Upper lobe of right lung (tissue), 1 donor: ENCODE results near the gene LRRC8B. TPM values are rescaled to one million over a fixed set of nuclear protein-coding genes. Genes with fewer than 3 reads are reported as not detected.

Source experiments
- ATAC-seq: fragments of 200-7000 bp; cut with Tn5 transposase; one replicate; pipeline ENCODE4 v1.9.1; 2020; ENCODE audit warnings: mild to moderate bottlenecking, moderate library complexity
- DNase-seq: peaks from one replicate; pipeline ENCODE4 v3.0.0-alpha.2; 2020
- H3K27ac ChIP-seq: fragments of 200-600 bp; one replicate; pipeline ENCODE4 v1.8.0; 2022
- H3K27me3 ChIP-seq: fragments of 200-600 bp; one replicate; pipeline ENCODE4 v1.8.0; 2022; ENCODE audit warnings: mild to moderate bottlenecking
- H3K36me3 ChIP-seq: fragments of 200-600 bp; one replicate; pipeline ENCODE4 v1.8.0; 2022
- H3K4me1 ChIP-seq: fragments of 200-600 bp; one replicate; pipeline ENCODE4 v1.8.0; 2022
- H3K4me3 ChIP-seq: fragments of 200-600 bp; one replicate; pipeline ENCODE4 v1.8.0; 2022; ENCODE audit warnings: mild to moderate bottlenecking
- H3K9me3 ChIP-seq: fragments of 200-600 bp; one replicate; pipeline ENCODE4 v1.8.0; 2022
- CTCF ChIP-seq: fragments of 200-600 bp; IDR thresholded peaks from one replicate; pipeline ENCODE4 v1.8.0; 2022; ENCODE audit warnings: antibody characterized with exemption
- intact Hi-C: fragments of 100-400 bp; cut with DNase I; formaldehyde crosslinking; loops from one replicate; pipeline ENCODE4 v1.11.0; 2022
- total RNA-seq: library from RNA; stranded (reverse); fragmentation: NEBNext Ultra II Directional; extraction: Animal tissue kit (Norgen Biotek cat#: 25700); gene quantifications from one replicate; pipeline ENCODE4 v1.2.1, GENCODE V29; 2021
- donor health status: DM: no; HTN: yes; CAD: no; lungs with severe emphysema.

The LRRC8B gene
- total RNA-seq, 1 donor from 2014 or later = 22.3 TPM

- Histone ChIP-seq H3K36me3 (no peaks in the 10 kb centered on the region), H3K4me1 (peaks cover 18% of the 10 kb centered on the region), H3K4me3 (no peak overlapping the region), H3K27me3 (no peaks in the 10 kb centered on the region), H3K9me3 (no peaks in the 10 kb centered on the region), H3K27ac (peak overlapping the region; percentile 83)
- intact Hi-C loops = no loop called here
- no peak for DNase-seq
- peak; percentile 55 for ATAC-seq
- TF ChIP-seq CTCF = no peak
Measured at GRCh38 chr1:89553157-89553556, 28.5 kb downstream of the LRRC8B start.

GRCh38 chr1:89555550-89555949 is 30.9 kb downstream of the LRRC8B start:
- no peaks in the 10 kb centered on the region for H3K36me3 ChIP-seq
- no peaks in the 10 kb centered on the region for H3K27me3 ChIP-seq
- peaks cover 18% of the 10 kb centered on the region for H3K4me1 ChIP-seq
- intact Hi-C loops = no loop called here
- ATAC-seq (no peak), DNase-seq (no peak)
- no peak overlapping the region for H3K27ac ChIP-seq
- H3K4me3 ChIP-seq = no peak overlapping the region
- no peak for TF ChIP-seq CTCF
- no peaks in the 10 kb centered on the region for H3K9me3 ChIP-seq

GRCh38 chr1:89556726-89557444 is 32.3 kb downstream of the LRRC8B start:
- peaks cover 17% of the 10 kb centered on the region for H3K4me1 ChIP-seq
- no peak overlapping the region for H3K4me3 ChIP-seq
- peak overlapping the region; percentile 17 for H3K27ac ChIP-seq
- DNase-seq (no peak), ATAC-seq (peak; percentile 19)
- no peaks in the 10 kb centered on the region for H3K36me3 ChIP-seq
- TF ChIP-seq CTCF = no peak
- intact Hi-C loops = no loop called here
- no peaks in the 10 kb centered on the region for H3K9me3 ChIP-seq
- no peaks in the 10 kb centered on the region for H3K27me3 ChIP-seq

GRCh38 chr1:89557445-89557825 is 32.8 kb downstream of the LRRC8B start:
- peak overlapping the region; percentile 17 for H3K27ac ChIP-seq
- peaks cover 12% of the 10 kb centered on the region for H3K4me1 ChIP-seq
- H3K9me3 ChIP-seq = no peaks in the 10 kb centered on the region
- intact Hi-C loops = no loop called here
- no peaks in the 10 kb centered on the region for H3K27me3 ChIP-seq
- TF ChIP-seq CTCF = no peak
- ATAC-seq = no peak
- H3K4me3 ChIP-seq = no peak overlapping the region
- H3K36me3 ChIP-seq = no peaks in the 10 kb centered on the region
- DNase-seq = no peak

GRCh38 chr1:89557956-89558355 is 33.3 kb downstream of the LRRC8B start:
- H3K36me3 ChIP-seq = no peaks in the 10 kb centered on the region
- H3K4me3 ChIP-seq = no peak overlapping the region
- no peak for TF ChIP-seq CTCF
- no peak overlapping the region for H3K27ac ChIP-seq
- H3K4me1 ChIP-seq = peaks cover 8% of the 10 kb centered on the region
- intact Hi-C loops = no loop called here
- ATAC-seq (no peak), DNase-seq (no peak)
- no peaks in the 10 kb centered on the region for H3K27me3 ChIP-seq
- H3K9me3 ChIP-seq = no peaks in the 10 kb centered on the region
